Activated CD8-positive, alpha-beta memory T cell treated with anti-CD3 and anti-CD28 coated beads, Interleukin-2, amount 50 U/mL, for 4 hours (primary cell): ENCODE data around the gene PRSS38.
"Not testable (repeated sequence)": the region's sequence is repeated elsewhere in the genome, so short reads cannot be mapped to it uniquely, and the experiment has no call there.

ENCODE experiments used
- DNase-seq: peaks from one replicate; pipeline ENCODE4 v3.0.0-alpha.2; 2020

Gene PRSS38

DNA sequence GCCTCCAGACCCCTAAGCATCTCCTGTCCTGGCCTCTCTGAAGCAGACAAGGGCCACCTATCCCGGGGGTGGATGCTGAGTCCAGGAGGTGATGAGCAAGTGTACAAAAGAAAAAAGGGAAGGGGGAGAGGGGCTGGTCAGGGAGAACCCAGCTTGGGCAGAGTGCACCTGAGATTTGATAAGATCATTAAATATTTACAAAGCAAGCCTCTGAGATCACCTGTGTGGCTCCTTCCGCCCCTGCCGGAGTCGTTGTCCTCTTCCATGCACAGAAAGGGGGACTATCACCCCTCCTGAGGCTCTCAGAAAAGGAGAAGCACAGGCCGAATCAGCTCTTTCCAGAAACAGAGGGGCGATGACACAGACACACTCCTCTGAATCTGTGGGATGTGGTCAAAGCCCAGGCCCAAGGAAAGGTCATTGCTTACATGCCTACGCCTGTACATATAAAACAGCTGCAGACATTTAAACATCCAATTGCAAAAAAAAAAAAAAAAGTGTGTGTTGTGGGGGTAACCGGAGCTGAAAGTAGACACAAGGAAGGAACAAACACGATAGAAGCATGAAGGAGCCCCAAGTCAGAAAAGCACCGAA, 30.9 kb downstream of the PRSS38 start:
- no peak for DNase-seq

- DNase-seq, result not testable (repeated sequence)
Measured at GRCh38 chr1:227847046-227847445, 31.6 kb downstream of the PRSS38 start.

GRCh38 chr1:227848430-227848932, 33.0 kb downstream of the PRSS38 start:
- DNase-seq, result no peak

GRCh38 chr1:227849251-227849650, 33.8 kb downstream of the PRSS38 start:
- DNase-seq, result no peak

DNA sequence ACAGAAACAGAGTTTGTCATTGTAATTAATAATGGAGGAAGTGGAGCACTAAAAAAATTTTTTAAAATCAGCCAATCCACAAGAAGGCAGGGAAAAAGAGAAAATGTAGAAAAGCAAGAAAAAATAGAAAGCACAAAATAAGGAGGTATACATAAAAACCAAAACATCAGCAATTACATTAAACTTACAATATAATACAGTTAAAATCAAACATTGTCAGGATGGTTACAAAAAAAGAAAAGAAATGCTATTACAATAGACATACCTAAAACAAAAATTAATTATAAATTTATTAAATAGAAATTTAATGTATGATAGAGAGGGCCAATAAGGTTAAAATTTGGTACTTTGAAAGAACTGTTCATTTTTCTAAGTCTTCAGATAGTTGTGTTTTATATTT, 38.7 kb downstream of the PRSS38 start:
- no peak for DNase-seq

DNA sequence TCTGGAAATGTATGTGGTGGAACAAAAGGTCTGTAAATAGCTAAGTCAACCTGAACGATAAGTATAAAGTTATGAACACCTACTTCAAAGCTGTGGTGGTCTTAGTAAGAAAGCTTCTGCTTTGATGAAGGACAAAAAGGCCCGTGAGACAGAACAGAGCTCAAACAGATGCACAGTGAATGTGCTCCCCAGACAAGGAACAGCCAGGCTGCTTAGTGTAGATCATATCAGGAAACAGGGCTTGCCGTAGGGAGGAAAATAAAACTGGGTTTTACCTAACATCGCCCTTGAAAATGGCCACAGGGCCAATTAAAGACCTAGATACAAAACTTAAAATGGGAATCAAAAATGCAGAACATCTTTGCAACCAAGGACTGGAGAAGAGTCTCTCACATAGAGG, 40.2 kb downstream of the PRSS38 start:
- no peak for DNase-seq

DNA sequence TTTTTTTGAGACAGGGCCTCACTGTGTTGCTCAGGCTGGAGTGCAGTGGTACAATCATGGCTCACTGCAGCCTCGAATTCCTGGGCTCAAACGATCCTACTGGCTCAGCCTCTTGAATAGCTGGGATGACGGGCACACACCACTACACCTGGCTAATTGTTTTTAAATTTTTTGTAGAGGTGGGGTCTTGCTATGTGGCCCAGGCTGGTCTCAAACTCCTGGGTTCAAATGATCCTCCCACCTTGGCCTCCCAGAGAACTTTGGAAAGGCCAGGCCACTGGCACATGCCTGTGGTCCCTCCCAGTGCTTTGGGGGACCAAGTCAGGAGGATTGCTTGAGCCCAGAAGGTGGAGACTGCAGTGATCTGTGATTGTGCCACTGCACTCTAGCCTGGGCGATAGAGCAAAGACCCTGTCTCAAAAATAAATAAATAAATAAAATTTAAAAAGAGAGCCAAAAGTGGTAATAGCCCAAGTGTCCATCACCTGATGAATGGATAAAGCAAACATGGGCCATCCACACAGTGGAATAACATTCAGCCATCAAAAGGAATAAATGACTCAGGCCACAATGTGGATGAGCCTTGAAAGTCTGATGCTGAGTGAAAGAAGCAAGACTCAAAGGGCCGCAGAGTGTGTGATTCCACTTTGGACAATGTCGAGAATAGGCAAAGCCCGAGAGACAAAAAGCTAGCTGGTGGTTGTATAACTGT, 40.8 kb downstream of the PRSS38 start:
- DNase-seq, result no peak

DNA sequence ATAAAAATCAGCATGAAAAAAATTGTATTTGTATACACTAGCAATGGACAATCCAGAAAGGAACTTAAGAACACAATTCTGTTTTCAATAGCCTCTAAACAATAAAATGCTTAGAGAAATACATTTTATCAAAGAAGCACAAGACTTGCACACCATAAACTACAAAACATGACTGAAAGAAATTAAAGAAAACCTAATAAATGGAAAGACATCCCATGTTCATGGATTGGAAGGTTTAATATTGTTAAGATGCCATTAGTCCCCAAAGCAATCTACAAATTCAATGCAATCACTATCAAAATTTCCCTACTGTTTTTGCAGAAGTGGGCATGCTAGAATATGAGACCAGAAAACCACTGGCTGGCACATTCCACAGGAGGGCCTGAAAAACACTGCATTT, 49.4 kb downstream of the PRSS38 start:
- DNase-seq, result no peak

DNA sequence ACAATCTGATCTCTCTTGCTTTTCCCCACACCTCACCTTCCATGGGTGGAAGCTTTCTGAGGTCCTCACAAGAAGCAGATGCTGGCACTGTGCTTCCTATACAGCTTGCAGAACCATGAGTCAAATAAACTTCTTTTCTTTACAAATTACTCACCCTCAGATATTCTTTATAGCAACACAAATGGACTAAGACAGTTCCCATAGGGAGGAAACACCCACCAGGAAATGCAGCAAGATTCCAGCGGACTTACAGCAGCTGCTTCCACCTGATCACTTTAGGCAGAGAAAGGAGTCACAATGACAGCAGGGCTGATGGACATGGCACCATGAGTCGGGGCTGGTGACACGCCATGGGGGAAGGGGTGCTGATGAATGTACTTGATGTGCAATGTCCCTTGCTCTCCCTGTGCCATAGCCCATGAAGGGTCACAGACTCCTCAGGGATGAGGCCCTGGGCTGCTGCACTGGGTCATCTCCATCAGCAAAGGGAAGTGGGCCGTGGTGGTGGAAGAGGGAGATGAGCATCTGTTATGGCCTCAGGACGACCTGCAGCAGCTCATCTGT, 53.9 kb downstream of the PRSS38 start:
- no peak for DNase-seq

DNA sequence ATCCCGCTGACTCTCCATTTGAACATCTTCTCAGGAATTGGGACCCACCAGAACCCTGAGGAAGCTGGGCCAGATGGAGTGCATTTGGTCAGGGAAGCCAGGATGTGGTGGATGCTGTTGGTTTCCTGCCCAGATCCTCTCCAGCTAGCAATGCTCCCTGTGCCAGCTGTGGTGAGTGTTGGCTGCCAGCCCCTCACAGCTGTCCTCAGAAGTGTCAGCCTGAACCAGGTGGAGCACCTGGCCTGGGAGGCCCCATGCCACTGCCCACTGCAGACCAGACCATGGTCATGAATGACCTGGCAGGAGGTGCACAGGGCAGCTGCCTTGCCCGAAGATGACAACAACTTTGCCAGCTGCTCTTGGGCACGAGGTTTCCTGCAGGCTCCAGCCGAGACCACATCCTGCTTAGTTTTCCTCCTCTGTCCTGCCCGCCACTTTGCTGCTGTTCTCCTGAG, 54.4 kb downstream of the PRSS38 start:
- DNase-seq, result no peak

DNA sequence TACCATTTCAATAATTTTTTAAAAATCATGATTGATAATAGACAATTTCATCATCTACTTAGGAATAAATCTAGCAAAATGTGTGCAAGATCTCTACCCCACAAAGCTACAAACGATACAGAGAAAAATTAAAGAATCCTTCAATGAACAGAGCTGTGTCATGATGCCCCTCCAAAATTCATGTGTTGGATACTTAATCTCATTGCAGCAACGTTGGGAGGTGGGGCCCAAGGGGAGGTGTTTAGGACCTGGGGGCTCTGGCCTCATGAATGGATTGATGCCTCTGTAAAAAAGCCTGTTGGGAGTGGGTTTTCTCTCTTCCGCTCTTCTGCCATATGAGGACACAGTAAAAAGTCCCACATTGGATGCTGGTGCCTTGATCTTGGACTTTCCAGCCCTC, 54.9 kb downstream of the PRSS38 start:
- no peak for DNase-seq

- DNase-seq, result not testable (repeated sequence)
Measured at GRCh38 chr1:227871892-227872291, 56.4 kb downstream of the PRSS38 start.

GRCh38 chr1:227877810-227878209, 62.3 kb downstream of the PRSS38 start:
- not testable (repeated sequence) for DNase-seq

GRCh38 chr1:227880342-227880924, 65.0 kb downstream of the PRSS38 start:
- DNase-seq, result no peak

- DNase-seq, result no peak
Measured at GRCh38 chr1:227883073-227883520, 67.6 kb downstream of the PRSS38 start.

- DNase-seq, result no peak
Measured at GRCh38 chr1:227883641-227884301, 68.3 kb downstream of the PRSS38 start.

DNA sequence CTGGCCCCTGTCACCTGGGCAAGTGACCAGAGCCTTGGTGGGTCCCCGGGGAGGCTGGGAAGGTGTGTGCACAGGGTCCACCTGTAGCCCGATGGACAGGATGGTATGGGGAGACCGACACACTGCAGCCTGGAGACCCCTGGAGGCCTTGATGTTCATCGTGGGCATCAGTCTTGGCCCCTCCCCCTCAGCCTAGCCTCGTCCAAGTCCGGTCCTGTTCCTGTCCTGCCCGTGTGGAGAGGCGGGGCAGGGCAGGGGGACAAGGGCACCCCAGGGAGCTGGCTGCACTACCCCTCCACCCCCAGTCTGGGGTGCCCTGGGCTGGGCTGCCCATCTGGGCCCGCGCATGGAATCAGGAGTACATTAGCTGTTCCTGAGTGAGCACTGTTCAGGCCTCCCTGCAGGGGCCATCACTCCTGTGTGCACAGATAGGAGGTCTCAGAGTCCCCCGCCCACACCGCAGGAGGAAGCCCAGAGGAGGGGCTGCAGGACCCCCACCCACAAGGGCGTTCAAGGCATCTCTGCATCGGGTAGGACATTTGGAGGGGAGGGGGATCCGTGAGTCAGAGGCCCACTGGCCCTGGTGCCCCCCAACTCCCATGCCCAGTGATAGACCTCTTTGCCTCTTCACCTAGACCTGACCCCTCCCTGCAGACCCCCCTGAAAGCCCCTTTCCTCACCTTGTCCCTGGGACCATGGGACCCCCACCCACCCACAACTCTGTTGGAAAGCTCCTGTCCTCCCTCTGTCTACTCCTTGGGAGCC, 69.1 kb downstream of the PRSS38 start:
- no peak for DNase-seq

DNA sequence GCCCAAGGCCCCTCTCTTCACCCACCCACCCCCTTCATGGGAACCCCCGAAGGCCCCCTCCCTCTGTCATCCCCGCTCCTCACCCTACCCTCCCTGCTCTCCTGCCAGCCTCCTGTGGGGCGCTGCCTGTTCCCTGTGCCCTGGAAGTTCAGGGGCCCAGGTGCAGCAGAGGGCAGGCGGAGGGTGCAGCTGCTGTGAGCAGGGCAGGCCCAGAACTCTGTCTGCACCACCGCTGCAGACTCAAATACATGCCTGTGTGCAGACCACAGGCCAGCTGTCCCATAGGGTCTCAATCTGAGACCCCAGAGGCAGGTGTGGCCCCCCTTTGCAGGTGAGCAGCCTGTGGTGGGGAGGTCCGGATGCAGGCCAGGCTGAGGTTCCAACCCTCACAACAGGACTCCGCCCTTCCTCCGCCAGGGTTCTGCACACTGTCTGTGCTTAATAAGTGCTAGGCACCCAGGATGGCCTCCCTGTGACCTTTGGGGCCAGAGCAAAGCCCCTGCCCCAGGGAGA, 69.7 kb downstream of the PRSS38 start:
- no peak for DNase-seq

GRCh38 chr1:227885648-227886502, 70.4 kb downstream of the PRSS38 start:
- no peak for DNase-seq

GRCh38 chr1:227886503-227886961, 71.1 kb downstream of the PRSS38 start:
- no peak for DNase-seq
